ENCODE results near the gene DTNA. TPM values are rescaled to one million over a fixed set of nuclear protein-coding genes. Genes with fewer than 3 reads are reported as not detected.
A peak's percentile ranks its signal among the peaks of the same experiment; 100 is the strongest.

DTNA gene
- polyA plus RNA-seq, 1 donor from 2014 or later = 53.9 TPM

GRCh38 chr18:34866310-34866709 lies 156.2 kb downstream of the DTNA start:
- no peaks in the 10 kb centered on the region for H3K9me3 ChIP-seq (ENCODE audit: low read length)
- H3K9me2 ChIP-seq (ENCODE audit: insufficient read depth, low read length) = no peaks in the 10 kb centered on the region
- H3K4me2 ChIP-seq (ENCODE audit: low read length) = no peak overlapping the region
- no peak overlapping the region for H2AFZ ChIP-seq (ENCODE audit: low read depth, low read length)
- no peaks in the 10 kb centered on the region for H3F3A ChIP-seq (ENCODE audit: insufficient read depth, low read length, poor library complexity, severe bottlenecking)
- H3K27me3 ChIP-seq (ENCODE audit: insufficient read depth, low read depth, low read length) = no peaks in the 10 kb centered on the region
- no peak overlapping the region for H3K9ac ChIP-seq (ENCODE audit: low read length)
- TF ChIP-seq REST (IDR thresholded peaks at IDR 0.05; ENCODE audit: borderline replicate concordance) = no peak
- no peak for TF ChIP-seq TAF1 (IDR thresholded peaks at IDR 0.05; ENCODE audit: low read depth)
- TF ChIP-seq RAD21 (conservative IDR thresholded peaks at IDR 0.05) = no peak
- H3K79me2 ChIP-seq (replicated peaks; ENCODE audit: insufficient read depth, low read length) = no peaks in the 10 kb centered on the region
- no peak overlapping the region for H3K27ac ChIP-seq (ENCODE audit: low read length)
- H4K20me1 ChIP-seq (ENCODE audit: insufficient read depth) = no peaks in the 10 kb centered on the region
- H3K4me3 ChIP-seq (ENCODE audit: low read length) = no peak overlapping the region
- no peaks in the 10 kb centered on the region for H3K36me3 ChIP-seq (ENCODE audit: insufficient read depth, low read length)

- no peaks in the 10 kb centered on the region for H3F3A ChIP-seq (ENCODE audit: insufficient read depth, low read length, poor library complexity, severe bottlenecking)
- no peak overlapping the region for H2AFZ ChIP-seq (ENCODE audit: low read depth, low read length)
- no peak overlapping the region for H3K4me2 ChIP-seq (ENCODE audit: low read length)
- no peaks in the 10 kb centered on the region for H3K27me3 ChIP-seq (ENCODE audit: insufficient read depth, low read depth, low read length)
- no peaks in the 10 kb centered on the region for H3K9me3 ChIP-seq (ENCODE audit: low read length)
- no peaks in the 10 kb centered on the region for H3K9me2 ChIP-seq (ENCODE audit: insufficient read depth, low read length)
- no peak for TF ChIP-seq EP300 (conservative IDR thresholded peaks at IDR 0.05; ENCODE audit: poor library complexity, severe bottlenecking)
- peak; percentile 20 for TF ChIP-seq SMC3 (conservative IDR thresholded peaks at IDR 0.05; ENCODE audit: poor library complexity)
- TF ChIP-seq EZH2 (IDR thresholded peaks at IDR 0.05; ENCODE audit: borderline replicate concordance, insufficient read depth, low read length, poor library complexity, severe bottlenecking) = no peak
- TF ChIP-seq POLR2AphosphoS5 (IDR thresholded peaks at IDR 0.05) = no peak
- TF ChIP-seq MXI1 (conservative IDR thresholded peaks at IDR 0.05; ENCODE audit: poor library complexity, severe bottlenecking) = no peak
- TF ChIP-seq CTCF (IDR thresholded peaks at IDR 0.05; ENCODE audit: poor library complexity, severe bottlenecking) = peak; percentile 39
- TF ChIP-seq TAF1 (IDR thresholded peaks at IDR 0.05; ENCODE audit: low read depth) = no peak
- TF ChIP-seq REST (IDR thresholded peaks at IDR 0.05; ENCODE audit: borderline replicate concordance) = no peak
- TF ChIP-seq RAD21 (conservative IDR thresholded peaks at IDR 0.05) = no peak
- H3K27ac ChIP-seq (ENCODE audit: low read length) = peak overlapping the region; percentile 34
- no peaks in the 10 kb centered on the region for H3K36me3 ChIP-seq (ENCODE audit: insufficient read depth, low read length)
- no peak overlapping the region for H3K9ac ChIP-seq (ENCODE audit: low read length)
- H3K4me3 ChIP-seq (ENCODE audit: low read length) = no peak overlapping the region
- H4K20me1 ChIP-seq (ENCODE audit: insufficient read depth) = no peaks in the 10 kb centered on the region
- H3K79me2 ChIP-seq (replicated peaks; ENCODE audit: insufficient read depth, low read length) = no peaks in the 10 kb centered on the region
These were observed 156.6 kb downstream of the DTNA start for GRCh38 chr18:34866739-34867138.
